GM21447 (cell line): Measurements from ENCODE around the gene NARS2.

Source experiments
- ATAC-seq: cut with Tn5 transposase; IDR thresholded peaks from one replicate; pipeline ENCODE4 v1.9.1; 2021; ENCODE audit not compliant: unreplicated experiment

The NARS2 gene

GRCh38 chr11:78446210-78446609 is 128.5 kb downstream of the NARS2 start:
- no peak for ATAC-seq

DNA sequence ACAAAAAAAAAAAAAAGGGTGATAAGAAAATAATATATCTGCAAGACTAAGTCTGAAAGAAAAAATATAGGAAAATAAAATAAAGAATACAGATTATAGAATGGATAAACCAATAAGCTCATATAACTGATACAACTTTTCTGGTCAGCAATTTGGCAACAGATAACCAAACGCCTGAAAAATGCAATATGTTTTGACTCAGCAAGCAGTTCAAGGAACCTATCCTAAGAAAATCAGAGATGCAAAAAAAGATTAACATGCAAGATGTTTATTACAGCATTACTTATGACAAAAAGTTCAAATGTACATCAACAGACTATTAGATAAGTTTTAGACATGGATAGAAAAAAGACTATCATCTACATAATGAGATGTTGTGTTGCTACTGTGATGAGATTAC is 129.9 kb downstream of the NARS2 start:
- no peak for ATAC-seq

DNA sequence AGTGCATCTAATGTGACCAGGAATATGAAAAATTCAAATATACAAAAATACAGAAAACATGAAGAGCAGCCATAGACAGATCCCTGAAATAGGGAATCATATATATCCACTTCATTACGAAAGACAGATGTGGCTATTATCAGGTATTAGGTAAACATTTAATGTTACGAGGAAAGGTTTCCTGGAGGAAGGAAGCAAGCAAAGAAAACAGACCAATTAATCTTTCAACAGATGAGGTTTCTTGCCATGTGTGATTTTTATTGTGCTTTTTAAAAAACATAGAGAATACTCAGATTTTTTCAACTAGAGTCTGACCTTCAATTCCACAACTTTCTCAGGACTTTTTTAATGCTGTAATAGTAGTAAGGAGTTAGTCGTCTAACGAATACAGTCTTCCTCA is 132.7 kb downstream of the NARS2 start:
- no peak for ATAC-seq

- ATAC-seq, result no peak
Observed at GRCh38 chr11:78438298-78438975, 136.2 kb downstream of the NARS2 start.

- ATAC-seq, result no peak
Observed at GRCh38 chr11:78432956-78433355, 141.7 kb downstream of the NARS2 start.

GRCh38 chr11:78432058-78432515 is 142.6 kb downstream of the NARS2 start:
- ATAC-seq, result no peak

DNA sequence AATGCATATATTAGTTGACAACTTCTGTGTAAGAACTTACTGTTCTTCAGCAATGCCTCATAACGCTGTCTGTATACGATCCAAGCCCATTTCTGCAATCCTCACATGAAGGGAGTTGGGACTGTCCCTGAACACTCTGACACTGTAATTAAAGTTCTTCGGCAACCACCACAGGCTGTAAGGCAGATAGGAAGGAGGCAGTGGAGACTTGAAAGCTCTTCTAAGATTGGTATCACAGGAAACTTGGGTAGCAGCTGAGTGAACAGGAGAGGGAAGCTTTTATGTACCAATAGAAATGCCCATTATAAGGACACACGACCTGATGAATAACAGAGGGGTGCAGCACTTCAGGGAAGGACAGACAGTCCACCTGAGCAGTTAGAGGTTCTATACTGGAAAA is 145.0 kb downstream of the NARS2 start:
- ATAC-seq, result no peak

DNA sequence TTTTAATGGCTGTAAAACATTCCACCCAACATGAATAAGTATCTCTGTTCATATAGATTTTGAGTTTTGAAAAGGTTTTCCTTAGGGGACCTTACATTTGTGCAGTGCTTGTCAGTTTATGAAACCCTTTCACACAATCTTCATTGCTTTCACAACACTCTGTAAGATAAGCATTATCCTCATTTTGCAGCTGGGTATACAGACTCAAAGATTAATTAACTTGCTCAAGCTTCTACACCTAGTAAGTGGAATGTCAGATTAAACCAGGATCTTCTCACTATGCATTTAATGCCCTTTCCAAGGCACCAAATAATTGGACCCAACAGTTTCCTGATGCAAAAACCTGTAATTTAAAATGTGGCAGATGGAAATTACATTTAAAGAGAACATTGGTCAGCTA is 145.5 kb downstream of the NARS2 start:
- ATAC-seq, result no peak

DNA sequence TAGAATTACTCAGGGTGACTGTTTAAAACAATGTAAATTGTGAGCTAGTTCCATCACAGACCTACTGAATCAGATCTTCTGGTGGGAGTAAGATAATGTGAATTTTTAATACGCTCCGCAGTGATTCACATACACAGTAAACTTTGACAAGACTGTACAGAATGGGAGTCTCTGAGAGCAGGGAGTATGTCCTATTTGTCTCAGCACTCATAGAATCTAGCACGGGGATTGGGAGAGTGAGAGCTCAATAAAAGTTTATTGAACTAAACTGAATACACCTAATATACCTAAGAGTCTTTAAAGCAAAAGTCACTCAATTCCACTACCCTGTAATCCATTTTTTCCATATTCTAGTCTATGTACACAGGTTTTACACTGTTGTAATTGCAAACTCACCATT is 145.9 kb downstream of the NARS2 start:
- no peak for ATAC-seq

- no peak for ATAC-seq
Observed at GRCh38 chr11:78428266-78428636, 146.4 kb downstream of the NARS2 start.

DNA sequence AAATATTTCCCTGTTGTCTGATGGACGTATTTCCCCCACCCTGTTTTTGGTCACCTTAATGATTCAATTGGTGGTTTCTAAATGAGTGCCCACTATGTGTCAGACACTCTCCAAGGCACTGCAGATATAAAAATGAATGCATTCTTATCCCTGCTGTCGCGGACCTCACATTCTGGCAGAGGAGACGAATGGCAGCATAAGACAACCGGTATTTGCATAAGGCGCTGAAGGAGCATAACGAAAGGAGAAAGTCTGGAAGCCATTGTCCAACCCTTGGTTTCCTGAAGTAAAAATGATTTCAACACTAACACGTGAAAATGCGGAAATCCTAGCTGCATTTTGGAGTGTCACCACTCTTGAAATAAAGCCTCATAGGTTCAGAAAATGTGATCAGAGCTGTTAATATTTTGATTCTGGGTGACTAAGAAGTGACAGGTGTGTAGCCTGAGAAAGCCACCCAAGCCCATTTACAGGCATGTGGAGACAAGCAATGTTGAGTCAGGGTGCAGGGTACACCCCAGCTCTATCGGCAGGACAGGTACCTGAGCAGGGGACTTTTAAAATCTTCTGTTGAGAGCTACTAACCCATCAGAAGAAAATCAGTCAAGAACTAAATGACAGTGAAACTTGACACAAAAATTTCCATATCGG is 146.9 kb downstream of the NARS2 start:
- peak; percentile 35 for ATAC-seq

DNA sequence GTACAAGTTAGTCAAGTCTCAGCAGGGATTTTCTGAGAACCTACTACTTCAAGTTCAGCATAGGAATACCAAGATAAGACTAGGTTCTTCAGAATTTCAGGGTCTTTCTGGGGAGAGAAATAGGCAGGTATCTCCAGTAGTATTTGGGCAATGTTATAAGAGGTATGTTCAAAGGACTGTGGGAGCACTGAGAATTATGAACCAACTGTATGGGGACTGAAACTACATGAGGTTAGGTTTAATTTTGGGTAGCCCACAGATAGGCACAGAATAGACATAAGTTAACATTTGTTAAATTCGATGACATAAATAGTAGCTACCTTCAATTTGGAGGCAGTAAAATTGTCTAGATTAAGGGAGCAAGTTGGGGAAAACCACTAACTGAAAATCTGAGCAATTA is 147.8 kb downstream of the NARS2 start:
- ATAC-seq, result no peak

- no peak for ATAC-seq
Observed at GRCh38 chr11:78425399-78426070, 149.1 kb downstream of the NARS2 start.

- ATAC-seq, result peak; percentile 42
Observed at GRCh38 chr11:78424334-78425270, 150.1 kb downstream of the NARS2 start.

DNA sequence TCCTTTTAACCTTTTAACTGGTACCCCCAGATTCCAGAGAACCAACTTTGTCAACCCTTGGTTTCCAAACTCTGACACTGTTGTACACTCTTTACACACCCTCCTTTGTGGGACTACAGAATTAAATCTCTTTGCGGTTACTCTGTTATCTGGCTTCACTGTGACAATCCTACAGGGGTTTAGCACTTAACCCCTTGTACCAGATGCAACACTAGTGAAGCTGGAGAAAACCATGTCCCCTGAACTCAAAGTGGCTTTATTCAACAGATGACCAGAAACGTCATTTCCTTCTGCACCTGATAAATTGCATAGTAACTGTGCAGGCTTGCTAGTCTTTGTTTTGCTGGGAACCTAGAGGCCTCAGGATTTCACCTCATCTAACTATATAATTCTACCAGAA is 151.4 kb downstream of the NARS2 start:
- ATAC-seq, result no peak

DNA sequence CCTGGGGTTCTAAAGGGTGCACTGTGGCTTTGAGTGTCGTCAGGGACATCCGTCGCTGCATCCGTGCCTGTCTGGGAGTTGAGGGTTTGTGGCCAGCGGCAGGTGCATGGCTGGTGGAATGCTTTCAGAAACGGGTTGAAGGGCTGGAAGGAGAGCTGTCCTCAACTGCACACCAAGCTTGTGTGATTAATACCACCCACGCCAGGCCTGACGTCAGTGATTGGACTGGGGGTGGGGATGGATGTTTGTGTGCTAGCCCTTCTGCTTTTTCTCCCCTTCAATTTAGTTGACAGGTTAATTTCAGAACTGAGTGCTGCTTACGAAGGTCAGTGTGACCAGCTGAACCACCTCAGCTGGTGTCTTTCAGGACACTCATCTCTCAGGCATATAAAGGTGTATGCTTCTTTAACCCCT is 153.9 kb downstream of the NARS2 start:
- no peak for ATAC-seq

DNA sequence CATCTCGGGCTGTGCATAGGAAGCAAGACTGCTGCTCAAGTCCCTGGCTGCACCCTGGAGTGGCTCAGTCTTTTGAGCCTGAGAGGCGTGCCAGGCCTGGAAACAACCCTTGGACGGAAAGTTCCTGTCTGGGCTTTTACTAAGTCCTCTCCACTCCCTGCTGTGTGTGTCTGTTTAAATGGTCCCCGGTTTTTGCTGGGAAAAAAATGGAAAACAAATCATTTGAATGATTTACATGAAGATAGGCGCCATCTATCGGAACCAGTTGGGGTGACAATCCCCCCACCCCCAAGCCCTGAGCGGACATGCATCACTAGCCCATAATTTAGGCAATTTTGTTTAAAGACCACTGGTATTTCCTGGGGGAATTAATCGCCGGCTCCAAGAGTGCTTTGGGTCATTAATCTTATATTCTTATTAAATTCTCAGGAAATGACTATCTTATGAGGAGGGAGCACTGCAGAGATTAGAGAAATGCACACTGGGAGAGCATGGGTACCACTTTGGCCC is 154.4 kb downstream of the NARS2 start:
- no peak for ATAC-seq

- ATAC-seq, result no peak
Observed at GRCh38 chr11:78419327-78419726, 155.3 kb downstream of the NARS2 start.

GRCh38 chr11:78418584-78419211 is 156.0 kb downstream of the NARS2 start:
- ATAC-seq, result no peak

DNA sequence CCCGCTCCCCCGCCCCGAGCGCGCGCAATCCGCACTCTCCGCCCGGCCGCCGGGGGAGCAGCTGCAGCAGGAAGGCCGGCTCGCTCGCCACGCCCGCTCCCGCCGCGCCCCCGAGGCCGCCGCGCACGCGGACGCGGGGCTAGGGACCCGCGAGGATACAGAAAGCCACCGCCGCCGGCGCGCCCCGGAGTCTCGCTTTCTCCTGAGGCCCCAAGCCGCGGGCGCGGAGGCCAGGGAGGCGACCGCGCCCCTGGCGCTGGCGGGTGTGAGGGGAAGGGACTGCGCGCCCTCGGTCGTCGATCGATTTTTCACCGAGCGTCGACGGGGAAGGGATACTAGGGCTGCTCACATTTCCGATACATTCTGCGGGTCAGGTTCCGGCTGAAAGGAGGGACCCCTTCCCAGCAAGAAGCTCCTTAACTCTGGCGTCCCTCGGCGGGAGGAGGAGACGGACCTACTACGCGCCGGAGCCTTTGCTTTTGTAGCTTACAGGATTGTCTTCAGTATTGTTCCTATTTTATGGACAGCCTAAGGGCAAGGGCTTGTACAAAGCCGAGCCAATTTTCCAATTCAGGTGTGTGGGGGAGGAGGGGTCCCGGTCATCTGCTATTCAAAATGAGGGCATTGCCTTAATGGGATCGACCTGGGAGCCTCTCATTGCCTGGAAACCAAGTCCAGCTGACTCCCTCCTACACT is 156.6 kb downstream of the NARS2 start:
- peak; percentile 46 for ATAC-seq
